HTR-8/SVneo (cell line): ENCODE results near the gene EFL1.
"Not testable (repeated sequence)": the region's sequence is repeated elsewhere in the genome, so short reads cannot be mapped to it uniquely, and the experiment has no call there.

Experiments
- DNase-seq: peaks from one replicate; pipeline ENCODE4 v3.0.0; 2011; ENCODE audit warnings: low spot score, mixed read lengths; ENCODE audit not compliant: insufficient read length
- FAIRE-seq: peaks from 2 replicates; lab custom pipeline; 2011; peaks lifted over from hg19 to GRCh38; lab: Jason Lieb, UNC

The EFL1 gene

DNA sequence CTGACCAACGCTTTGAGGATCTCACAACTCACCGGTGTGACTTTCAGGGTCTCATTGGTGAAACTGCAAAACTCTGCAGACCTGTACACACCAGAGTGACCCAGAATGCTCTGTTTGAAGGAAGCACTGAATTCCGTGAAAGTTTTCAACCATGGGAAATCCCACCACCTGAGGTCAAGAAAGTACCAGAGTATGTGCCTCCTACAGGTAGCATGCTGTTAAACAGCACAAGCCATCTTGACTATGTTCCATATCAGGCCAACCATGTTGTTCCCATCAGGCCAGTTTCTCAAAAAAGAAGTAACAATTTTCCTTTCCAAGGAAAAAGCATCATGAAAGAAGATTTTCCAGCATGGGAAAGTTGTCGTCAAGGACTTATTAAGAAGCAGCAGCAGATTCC lies 19.9 kb upstream of the EFL1 start:
- not testable (repeated sequence) for FAIRE-seq, DNase-seq

DNA sequence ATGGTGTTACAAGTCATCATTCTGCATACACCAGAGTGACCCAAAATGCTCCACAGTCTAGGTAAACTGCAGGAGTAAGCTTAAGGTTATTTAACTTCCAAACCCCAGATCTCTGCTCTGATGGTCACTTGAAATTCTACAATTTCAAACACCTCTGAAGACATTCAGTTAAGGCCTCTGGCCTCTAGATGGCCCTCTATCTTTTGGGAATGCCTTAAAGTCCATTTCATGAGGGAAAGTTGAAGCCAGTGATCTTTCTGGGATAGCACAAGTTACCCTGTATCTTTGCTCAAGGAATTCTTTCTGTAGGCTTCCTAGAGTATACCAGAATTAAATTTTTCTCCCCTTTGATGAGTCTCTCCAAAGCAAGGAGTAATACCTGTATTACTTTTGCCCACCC lies 18.7 kb upstream of the EFL1 start:
- FAIRE-seq, DNase-seq: not testable (repeated sequence)

DNA sequence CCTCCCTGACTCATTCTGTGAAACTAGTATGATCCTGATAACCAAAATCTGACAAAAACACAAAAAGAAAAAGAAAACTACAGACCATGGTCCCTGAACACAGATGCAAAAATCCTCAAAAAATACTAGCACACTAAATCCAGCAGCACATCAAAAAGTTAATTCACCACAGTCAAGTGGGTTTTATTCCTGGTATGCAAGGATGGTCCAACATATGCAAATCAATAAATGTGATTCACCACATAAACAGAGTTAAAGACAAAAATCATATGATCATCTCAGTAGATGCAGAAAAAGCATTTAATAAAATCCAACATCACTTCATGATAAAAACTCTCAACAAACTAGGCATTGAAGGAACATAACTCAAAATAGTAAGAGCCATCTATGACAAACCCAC lies 12.9 kb upstream of the EFL1 start:
- FAIRE-seq, result no peak

DNA sequence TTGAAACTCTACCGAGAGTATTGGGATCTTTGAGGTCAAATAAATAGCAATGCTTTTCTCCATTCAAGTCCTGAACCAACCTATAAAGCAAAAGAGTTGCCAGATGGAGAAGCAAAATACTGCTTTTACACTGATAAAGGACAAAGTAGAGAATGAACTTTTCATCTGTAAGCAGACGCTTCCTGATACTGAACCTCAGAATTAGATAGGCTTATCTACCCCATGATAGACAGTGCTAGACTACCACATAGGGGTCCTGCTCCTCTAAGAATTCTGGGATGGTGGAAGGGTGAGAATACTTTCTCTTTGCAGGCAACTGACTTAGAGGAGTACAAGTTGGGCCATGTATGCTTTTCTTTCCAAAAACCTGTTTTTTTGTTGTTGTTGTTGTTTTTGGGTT lies 9.6 kb upstream of the EFL1 start:
- FAIRE-seq (no peak), DNase-seq (no peak)

More for the DNA sequence above, 12.9 kb upstream of the EFL1 start:
- DNase-seq, result no peak

DNA sequence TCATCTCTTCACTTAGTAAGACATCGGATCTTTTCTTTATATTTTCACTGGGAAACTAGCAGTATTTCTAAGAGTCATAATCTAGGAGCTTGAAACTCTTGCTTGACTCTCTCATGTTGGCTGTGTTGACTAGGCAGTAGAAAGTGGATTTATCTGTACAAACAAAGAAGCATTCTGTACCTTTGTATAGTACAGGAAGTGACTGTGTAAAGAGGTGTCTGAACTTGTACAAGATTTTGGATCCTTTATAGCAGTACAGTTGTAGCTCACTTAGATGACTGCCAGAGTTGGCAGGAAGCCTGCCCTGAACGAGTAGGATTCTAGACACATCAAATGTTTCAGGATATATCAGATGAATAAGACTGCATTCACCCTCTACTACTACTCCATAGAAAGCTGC lies 5.9 kb upstream of the EFL1 start:
- not testable (repeated sequence) for FAIRE-seq

DNA sequence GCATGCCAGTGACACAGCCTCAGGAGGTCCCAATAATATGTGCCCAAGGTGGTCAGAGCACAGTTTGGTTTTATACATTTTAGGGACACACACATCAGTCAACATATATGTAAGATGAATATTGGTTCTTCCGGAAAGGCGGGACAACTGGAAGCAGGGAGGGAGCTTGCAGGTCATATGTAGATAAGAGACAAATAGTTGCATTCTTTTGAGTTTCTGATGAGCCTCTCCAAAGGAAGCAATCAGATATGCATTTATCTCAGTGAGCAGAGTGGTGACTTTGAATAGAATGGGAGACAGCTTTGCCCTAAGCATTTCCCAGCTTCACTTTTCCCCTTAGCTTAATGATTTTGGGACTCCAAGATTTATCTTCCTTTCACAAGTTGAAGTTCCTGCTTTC lies 4.6 kb upstream of the EFL1 start:
- not testable (repeated sequence) for DNase-seq, FAIRE-seq

More for the DNA sequence above, 5.9 kb upstream of the EFL1 start:
- DNase-seq, result not testable (repeated sequence)

DNA sequence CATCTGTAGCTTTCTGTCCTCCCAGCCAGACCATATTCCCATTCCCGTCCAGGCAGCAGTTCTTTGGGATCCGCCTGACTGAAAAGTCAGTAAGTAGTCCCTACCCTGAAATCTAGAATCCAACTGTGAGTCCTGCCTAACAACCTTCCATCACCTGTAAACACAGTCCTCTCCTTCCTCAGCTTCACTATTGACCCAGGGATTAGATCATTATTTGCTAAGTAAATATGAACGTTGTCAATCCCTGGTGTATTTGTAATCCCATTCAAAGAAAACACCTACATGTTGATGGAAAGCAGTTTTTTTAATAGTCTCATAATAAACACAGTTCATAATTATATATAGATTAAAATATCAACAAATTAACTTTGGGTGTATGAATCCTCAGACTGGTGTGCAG lies 816 bp upstream of the EFL1 start:
- FAIRE-seq (no peak), DNase-seq (no peak)

DNA sequence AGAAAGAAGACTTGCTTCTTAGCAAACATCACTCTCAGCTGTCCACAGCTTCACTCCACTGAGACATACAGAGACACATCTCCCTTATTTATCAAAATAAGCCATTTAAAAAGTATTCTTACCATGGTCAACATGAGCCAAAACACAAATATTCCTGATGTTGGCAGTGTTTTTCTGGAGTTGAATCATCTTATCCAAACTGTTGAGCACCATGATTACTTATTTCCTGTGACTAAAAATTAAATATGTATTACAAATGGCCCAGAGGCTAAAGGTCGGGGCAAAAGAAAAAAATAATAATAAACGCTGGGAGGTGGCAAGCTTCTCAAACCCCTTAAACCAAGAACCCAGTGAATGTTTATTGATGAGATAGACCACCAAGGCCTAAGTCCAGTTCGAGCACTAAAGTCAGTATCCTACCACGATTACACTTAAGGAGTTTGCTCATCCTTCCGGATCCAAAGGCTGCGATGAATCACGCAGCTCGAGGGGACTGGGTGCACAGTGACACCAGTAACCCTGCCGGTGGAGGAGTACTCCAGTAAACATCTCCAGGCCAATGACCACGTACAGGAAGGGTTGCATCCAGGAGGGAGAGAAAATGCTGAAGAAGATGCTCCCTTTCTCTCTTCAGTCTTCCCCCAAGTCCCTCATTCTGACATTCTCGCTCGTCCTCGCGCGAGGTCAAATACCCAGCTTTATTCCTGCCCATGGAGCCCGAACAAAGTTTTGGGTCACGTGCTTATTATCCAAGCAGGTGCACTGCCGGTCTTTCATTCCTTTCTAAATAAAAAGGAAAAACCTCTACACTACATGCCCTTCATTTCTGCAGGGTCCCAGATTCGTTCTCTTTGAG lies 740 bp downstream of the EFL1 start:
- DNase-seq, result peak; percentile 32
- FAIRE-seq, result peak; percentile 78

DNA sequence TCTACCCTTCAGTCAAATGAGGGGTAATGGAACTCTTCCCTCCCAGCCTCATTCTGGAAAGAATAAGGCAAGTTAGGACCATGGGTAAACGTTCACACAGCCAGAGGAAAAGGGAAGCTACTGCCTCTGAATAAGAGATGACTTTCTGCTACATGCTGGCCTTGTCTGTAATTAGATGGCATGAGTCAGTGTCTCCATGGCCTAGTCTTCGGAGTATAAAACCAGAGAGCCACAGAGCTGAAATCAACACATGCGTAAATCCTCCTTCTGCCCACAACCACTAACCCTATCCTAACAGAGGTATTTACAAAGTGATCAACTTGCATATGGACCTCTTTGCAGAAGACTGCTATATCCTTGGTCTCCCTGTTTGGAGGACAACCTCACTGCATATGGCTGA lies 14.3 kb downstream of the EFL1 start:
- not testable (repeated sequence) for FAIRE-seq

DNA sequence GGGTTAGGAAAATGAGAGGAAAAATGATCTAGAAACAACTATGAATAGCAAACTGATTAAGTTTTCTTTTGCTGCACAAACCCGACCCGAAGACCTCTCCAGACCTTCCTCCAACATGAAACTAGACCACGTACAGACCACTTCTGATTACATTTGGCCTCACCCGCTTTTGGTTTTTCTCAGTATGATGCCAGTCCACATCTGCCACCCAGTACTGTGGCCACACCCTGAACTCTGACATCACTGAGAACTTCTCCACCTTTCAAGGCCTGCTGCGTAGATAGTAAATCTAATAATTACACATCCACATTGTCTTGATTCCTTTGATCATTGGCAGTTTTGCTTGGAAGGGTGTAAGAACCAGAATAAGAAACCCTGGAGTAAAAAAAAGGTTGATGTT lies 16.6 kb downstream of the EFL1 start:
- not testable (repeated sequence) for FAIRE-seq, DNase-seq

More for the DNA sequence above, 14.3 kb downstream of the EFL1 start:
- not testable (repeated sequence) for DNase-seq

DNA sequence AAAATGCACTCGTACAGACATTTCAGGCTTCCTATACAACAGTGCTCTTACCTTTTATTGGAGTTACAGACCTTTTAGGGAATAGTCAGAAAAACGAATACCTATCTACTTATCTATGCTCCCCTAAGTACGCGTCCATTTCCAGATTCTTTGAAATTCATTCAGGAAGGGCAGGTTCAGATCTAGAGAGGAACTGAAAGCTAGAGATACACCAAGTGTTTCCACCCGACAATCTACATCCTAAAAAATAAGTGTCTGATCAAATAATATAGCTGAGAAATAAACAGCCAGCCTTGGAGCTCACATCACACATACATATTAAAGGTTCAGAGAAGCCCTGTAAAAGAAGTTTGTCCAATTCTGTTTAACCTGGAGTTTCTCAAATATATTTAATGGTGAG lies 18.9 kb downstream of the EFL1 start:
- FAIRE-seq, DNase-seq: not testable (repeated sequence)

DNA sequence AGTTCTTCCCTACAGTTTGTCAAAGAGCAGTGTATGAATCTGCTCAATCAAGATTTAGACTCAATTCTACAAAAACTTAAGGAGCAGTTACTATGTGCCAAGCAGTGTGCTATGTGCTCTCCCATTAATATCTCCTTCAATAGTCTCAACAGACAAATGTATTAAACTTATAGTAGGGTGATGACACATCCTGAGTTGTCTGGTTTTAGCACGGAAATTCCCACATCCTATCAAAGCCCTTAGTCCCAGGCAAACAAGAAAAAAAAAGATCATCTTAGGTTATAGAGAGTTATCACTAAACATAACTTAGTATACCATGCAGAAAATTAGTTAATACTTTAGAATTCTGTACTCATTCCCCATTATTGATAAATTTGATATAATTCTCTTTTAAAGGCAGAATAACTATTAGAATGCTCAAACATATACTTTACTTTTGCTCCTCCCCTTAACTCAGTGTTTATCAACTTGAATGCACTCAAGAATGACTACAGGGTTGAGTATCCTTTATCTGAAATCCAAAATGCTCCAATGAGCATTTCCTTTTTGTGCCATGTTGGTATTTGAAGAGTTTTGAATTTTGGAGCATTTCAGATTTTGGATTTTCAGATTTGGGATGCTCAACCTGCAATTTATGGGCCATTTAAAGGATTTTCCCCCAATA lies 20.6 kb downstream of the EFL1 start:
- DNase-seq, FAIRE-seq: not testable (repeated sequence)

DNA sequence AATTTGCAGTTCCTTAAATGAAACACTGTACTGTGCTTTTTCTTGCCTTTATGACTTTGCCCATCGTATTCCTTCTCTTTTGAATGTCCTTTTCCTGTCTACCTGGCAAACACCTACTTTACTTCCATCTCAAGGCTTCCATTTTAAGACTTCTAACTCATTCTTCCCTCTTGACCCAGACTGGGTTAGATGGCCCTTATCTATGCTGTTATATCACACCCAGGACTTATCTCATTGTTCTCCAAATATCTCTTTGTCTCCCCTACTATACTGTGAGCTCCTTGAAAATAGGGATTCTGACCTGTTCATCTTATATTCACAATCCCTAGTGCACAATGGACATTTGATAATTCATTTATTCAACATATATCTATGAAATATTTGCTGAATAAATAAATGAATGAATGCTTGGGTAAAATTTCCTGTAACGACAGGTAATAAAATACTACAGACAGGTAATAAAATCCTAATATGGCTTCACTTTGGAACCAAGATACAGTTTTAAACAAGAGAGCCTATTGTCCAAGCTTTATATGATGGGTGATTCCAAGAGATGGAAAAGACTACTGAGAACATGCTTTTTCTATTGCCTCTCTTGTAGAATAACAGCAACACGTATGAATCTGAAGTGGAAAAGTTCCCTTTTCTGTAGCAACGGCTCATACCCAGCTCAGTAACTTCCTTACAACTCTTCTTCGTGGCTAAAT lies 22.7 kb downstream of the EFL1 start:
- no peak for FAIRE-seq
- no peak for DNase-seq

DNA sequence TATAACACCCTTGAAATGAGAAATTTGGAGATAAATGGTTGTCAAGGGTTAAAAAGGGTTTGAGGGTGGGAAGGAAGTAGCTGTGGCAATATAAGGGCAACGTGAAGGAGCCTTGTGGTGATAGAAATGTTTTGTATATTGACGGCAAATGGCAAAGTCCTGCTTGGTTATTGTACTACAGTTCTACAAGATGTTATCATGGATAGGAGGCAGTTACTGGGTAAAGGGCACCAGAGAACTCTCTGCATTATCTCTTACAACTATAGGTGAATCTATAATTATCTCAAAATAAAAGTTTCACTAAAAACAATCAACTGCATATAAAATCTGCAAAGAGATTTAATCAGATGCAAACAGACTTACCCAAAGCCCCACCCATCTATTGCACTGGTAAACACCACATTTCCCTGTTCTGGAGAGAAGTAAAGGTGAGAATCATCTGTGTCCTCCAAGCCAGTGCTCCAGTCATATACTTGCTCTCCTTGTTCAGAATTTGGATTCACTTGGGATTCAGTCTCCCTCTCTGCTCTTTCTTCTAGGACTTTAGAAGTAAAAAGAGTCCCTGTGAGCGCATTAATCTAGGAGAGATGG lies 24.5 kb downstream of the EFL1 start:
- not testable (repeated sequence) for DNase-seq, FAIRE-seq

DNA sequence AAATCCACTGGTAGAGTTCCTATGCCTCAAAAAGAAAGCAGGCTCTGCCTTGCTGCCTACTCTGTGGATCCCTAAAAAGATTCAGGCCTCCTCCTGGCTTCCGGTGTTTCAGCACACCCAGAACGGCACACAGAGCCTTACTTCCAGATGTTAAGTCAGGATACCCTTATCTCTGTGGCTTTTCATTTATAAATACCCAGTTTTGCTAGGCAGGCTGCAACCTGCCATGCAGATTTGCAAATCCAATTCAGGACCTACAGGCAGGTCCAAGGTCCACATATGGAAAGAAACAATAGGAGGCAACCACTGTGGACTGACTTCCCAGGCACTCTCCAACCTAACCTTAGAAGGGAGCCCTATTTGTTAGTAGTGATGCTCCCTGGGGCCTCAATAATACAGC lies 30.7 kb downstream of the EFL1 start:
- DNase-seq (no peak), FAIRE-seq (no peak)

DNA sequence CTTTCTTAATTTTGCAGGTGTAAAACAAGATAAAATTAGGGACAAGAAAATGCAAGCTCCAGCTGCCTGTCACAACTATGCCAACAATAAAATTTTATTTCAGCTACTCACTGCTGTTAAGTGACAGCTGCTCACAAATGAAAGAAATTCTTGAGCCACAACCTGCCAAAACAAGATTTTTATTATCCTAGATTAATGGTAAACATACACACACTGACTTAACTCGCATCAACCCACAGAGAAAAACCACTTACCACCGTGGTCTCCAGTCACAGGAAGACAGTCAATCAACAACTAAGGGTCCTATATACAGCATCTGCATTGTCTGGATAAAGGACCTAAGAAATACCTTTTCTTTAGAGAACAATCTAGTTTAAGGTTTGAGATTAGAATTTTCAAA lies 31.3 kb downstream of the EFL1 start:
- no peak for FAIRE-seq
- DNase-seq, result no peak

DNA sequence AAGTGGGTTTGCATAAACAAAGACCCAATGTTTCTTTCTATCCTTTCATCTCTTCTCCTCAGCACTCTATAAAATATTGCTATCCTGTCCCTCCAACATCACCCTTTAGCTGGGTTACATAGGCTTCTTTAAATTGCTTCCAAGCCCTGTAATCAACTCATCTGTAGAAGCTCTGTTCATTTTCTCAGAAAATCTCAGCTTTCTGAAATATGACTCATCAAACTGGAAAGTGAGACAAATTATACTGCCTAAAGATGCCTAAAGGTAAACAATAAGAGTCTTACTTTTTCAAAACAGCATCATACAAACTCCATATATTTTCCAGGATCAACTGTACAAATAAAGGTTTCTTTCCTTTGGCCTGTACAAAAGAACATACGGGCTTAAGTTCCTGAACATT lies 33.8 kb downstream of the EFL1 start:
- DNase-seq, result no peak
- no peak for FAIRE-seq

DNA sequence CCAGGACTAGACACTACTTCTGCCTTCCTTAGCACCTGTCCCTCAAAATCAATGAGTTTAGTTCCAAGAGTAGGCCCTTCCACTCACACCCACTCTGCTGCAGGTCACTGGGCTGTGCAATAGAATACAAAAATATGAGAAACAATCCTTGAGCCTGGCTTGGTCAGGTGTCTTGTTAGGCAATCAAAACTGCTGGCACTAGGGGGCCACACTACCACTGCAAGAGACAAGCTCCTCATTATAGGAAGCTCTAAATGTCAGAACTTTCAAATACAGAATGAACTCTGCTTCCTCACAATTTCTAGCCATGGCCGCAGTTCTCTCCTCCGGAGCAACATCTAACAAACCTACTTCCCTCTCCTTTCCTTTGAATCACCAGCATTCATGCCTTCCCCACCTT lies 41.0 kb downstream of the EFL1 start:
- not testable (repeated sequence) for DNase-seq, FAIRE-seq

DNA sequence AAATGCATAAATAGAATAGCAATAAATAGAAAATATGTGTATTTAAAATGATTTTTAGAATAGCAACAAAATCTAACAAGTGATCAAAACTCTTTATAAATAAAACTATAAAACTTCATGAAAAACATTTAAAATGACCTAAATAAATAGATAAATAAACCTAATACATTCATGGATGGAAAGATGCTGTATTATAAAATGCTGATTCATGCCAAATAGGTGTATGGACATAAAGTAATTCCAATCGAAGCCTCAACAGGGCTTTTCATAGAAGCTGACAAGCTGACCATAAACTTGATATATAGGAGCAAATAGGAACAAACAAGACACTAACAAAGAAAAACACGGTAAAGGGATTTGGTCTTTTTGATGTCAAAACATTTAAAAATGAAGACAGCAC lies 46.4 kb downstream of the EFL1 start:
- not testable (repeated sequence) for FAIRE-seq, DNase-seq

DNA sequence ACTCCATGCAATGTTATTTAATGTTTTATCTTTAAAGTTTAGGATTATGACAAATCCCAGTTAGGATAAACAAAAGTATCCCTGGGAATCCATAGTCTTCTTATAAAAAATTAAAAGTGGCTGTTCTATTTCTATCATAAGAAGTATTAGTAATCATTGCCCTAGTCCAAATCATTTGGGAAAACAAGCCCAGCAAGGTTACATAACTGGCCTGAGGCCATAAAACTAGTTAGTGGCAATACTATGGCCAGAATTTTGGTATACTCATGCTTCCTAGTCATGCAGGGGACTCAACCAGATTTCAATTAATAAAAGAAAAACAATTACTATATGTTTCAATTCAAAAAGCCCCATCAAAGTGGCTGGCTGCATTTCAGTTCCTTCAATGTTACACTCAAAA lies 50.3 kb downstream of the EFL1 start:
- not testable (repeated sequence) for FAIRE-seq, DNase-seq
